Hepatocyte (in vitro differentiated cells): Measurements from ENCODE around the gene ACSS3.

Source experiments
- EZH2 ChIP-seq: fragments of 200-600 bp; sonication (generic); IDR thresholded peaks from 2 replicates; pipeline ENCODE4 v1.6.1; 2016; ENCODE audit warnings: antibody characterized with exemption, mild to moderate bottlenecking, borderline replicate concordance
- TF ChIP-seq, protein P1 (sequence below): fragments of 200-600 bp; sonication (generic); IDR thresholded peaks from 2 replicates; pipeline ENCODE4 v1.5.1; 2016; ENCODE audit warnings: antibody characterized with exemption, mild to moderate bottlenecking; ENCODE audit not compliant: poor library complexity

DNA sequence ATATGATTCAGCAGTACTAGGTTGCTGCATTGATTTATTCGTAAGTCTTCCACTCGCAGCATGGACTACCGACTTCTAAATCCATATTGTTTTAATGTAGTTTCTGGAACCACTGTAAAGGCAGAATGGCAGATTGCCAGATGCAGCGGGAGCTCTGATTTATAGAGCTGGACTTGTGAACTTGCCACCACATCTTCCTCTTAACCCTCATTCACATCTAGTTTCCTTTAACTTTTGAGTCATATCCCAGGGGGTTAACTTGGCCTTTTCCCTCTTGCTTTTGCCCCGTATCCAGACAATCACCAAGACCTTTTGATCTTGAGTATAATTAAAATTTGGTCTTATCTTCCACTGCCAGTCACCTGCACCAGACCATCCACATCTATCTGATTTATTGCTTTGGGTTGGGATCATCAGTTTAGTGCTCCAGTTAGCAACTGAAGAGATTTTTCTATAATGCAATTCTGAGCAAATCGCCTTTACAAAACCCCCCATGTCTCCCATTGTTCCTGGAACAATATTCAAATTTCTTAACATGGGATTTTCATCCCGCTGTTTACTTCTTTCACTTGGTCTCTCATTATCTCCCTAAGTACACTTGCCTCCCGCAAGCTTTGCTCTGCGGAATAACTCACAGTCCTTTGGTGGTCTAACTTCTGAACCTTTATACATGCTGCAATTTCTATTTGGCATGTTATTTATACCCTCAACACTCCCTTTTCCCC, 130.5 kb downstream of the ACSS3 start:
- TF ChIP-seq, protein P1, sequence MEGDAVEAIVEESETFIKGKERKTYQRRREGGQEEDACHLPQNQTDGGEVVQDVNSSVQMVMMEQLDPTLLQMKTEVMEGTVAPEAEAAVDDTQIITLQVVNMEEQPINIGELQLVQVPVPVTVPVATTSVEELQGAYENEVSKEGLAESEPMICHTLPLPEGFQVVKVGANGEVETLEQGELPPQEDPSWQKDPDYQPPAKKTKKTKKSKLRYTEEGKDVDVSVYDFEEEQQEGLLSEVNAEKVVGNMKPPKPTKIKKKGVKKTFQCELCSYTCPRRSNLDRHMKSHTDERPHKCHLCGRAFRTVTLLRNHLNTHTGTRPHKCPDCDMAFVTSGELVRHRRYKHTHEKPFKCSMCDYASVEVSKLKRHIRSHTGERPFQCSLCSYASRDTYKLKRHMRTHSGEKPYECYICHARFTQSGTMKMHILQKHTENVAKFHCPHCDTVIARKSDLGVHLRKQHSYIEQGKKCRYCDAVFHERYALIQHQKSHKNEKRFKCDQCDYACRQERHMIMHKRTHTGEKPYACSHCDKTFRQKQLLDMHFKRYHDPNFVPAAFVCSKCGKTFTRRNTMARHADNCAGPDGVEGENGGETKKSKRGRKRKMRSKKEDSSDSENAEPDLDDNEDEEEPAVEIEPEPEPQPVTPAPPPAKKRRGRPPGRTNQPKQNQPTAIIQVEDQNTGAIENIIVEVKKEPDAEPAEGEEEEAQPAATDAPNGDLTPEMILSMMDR, result no peak
- TF ChIP-seq EZH2, result no peak
